CD14-positive monocyte (primary cell): ENCODE results near the gene FUT1. TPM values are rescaled to one million over a fixed set of nuclear protein-coding genes. Genes with fewer than 3 reads are reported as not detected.

Experiments used
- DNase-seq, 3 donors: peaks; one replicate each; pipeline ENCODE4 v3.0.0-alpha.2; 2011 to 2022
- H2AFZ ChIP-seq: 2 replicates; pipeline ENCODE4 v1.6.0; 2012; ENCODE audit warnings: mild to moderate bottlenecking, low read depth, low read length, inconsistent platforms; ENCODE audit not compliant: insufficient read depth, poor library complexity, severe bottlenecking
- H3K27ac ChIP-seq, 2 donors: 1 replicate in 1 of 2; 2 replicates in 1 of 2; pipeline ENCODE4 v1.5.1; 2012 to 2013; ENCODE audit warnings: low read length in 2 of 2, control low read depth in 1 of 2, inconsistent platforms in 1 of 2, low read depth in 1 of 2, mild to moderate bottlenecking in 1 of 2
- H3K27me3 ChIP-seq, 2 donors: one replicate each; pipeline versions ENCODE4 v1.6.0 to v1.6.1; 2011 to 2013; ENCODE audit warnings: low read length in 2 of 2; ENCODE audit not compliant: control insufficient read depth in 2 of 2, insufficient read depth in 2 of 2
- H3K36me3 ChIP-seq, 2 donors: replicated peaks in 1 of 2; 1 replicate in 1 of 2; 2 replicates in 1 of 2; pipeline versions ENCODE4 v1.5.1 to v1.6.1; 2012 to 2013; ENCODE audit warnings: low read length in 2 of 2, control low read depth in 1 of 2, inconsistent platforms in 1 of 2, mild to moderate bottlenecking in 1 of 2; ENCODE audit not compliant: insufficient read depth in 2 of 2, control insufficient read depth in 1 of 2
- H3K4me1 ChIP-seq, 2 donors: 1 replicate in 1 of 2; 2 replicates in 1 of 2; pipeline versions ENCODE4 v1.5.1 to v1.6.1; 2012 to 2013; ENCODE audit warnings: low read length in 2 of 2, control low read depth in 1 of 2, inconsistent platforms in 1 of 2, mild to moderate bottlenecking in 1 of 2, moderate library complexity in 1 of 2; ENCODE audit not compliant: insufficient read depth in 2 of 2, control insufficient read depth in 1 of 2
- H3K4me2 ChIP-seq: replicated peaks from 2 replicates; pipeline ENCODE3; 2012; ENCODE audit warnings: low read length, moderate library complexity, mild to moderate bottlenecking; ENCODE audit not compliant: poor library complexity, severe bottlenecking; ENCODE audit errors: extremely low read depth
- H3K4me3 ChIP-seq, 3 experiments: fragments of 200-600 bp in 1 of 3; sonication (generic) in 1 of 3; replicated peaks in 1 of 3; 1 replicate in 2 of 3; 2 replicates in 1 of 3; pipeline ENCODE4 v1.5.1; 2011 to 2013; ENCODE audit warnings: low read length in 3 of 3, mild to moderate bottlenecking in 3 of 3, control low read depth in 2 of 3, low read depth in 2 of 3, inconsistent platforms in 1 of 3, moderate library complexity in 1 of 3
- H3K79me2 ChIP-seq: 2 replicates; pipeline ENCODE4 v1.6.0; 2012; ENCODE audit warnings: mild to moderate bottlenecking, control low read depth, inconsistent platforms, low read length, moderate library complexity; ENCODE audit not compliant: insufficient read depth
- H3K9ac ChIP-seq: 2 replicates; pipeline ENCODE4 v1.6.0; 2017; ENCODE audit warnings: low read length, mild to moderate bottlenecking; ENCODE audit not compliant: insufficient read depth, poor library complexity, severe bottlenecking
- H3K9me3 ChIP-seq, 2 donors: replicated peaks in 1 of 2; 1 replicate in 1 of 2; 2 replicates in 1 of 2; pipeline versions ENCODE4 v1.5.1 to v1.6.1; 2012 to 2013; ENCODE audit warnings: low read length in 2 of 2, control low read depth in 1 of 2; ENCODE audit not compliant: control insufficient read depth in 1 of 2, insufficient read depth in 1 of 2
- H4K20me1 ChIP-seq: 2 replicates; pipeline ENCODE4 v1.6.0; 2012; ENCODE audit warnings: mild to moderate bottlenecking, low read length, control low read depth, moderate library complexity; ENCODE audit not compliant: insufficient read depth
- H3K27ac Mint-ChIP-seq, 7 donors: one replicate each; pipeline ENCODE4 v1.8.0; 2020; ENCODE audit warnings: mild to moderate bottlenecking in 7 of 7, mixed read lengths in 7 of 7, moderate library complexity in 6 of 7, inconsistent platforms in 2 of 7
- H3K27me3 Mint-ChIP-seq, 3 donors: one replicate each; pipeline ENCODE4 v1.8.0; 2021 to 2022; ENCODE audit warnings: low read depth in 3 of 3, mild to moderate bottlenecking in 3 of 3, mixed read lengths in 3 of 3, moderate library complexity in 3 of 3, inconsistent platforms in 1 of 3
- H3K36me3 Mint-ChIP-seq, 2 donors: one replicate each; pipeline ENCODE4 v1.8.0; 2020; ENCODE audit warnings: mixed read lengths in 2 of 2, inconsistent platforms in 1 of 2, mild to moderate bottlenecking in 1 of 2
- H3K4me1 Mint-ChIP-seq: one replicate; pipeline ENCODE4 v1.8.0; 2020; ENCODE audit warnings: mild to moderate bottlenecking, mixed read lengths
- H3K4me3 Mint-ChIP-seq, 2 donors: one replicate each; pipeline ENCODE4 v1.8.0; 2020; ENCODE audit warnings: mild to moderate bottlenecking in 2 of 2, mixed read lengths in 2 of 2, moderate library complexity in 1 of 2
- H3K9me3 Mint-ChIP-seq, 7 donors: one replicate each; pipeline ENCODE4 v1.8.0; 2020 to 2022; ENCODE audit warnings: mixed read lengths in 7 of 7, mild to moderate bottlenecking in 6 of 7, moderate library complexity in 6 of 7, inconsistent platforms in 2 of 7
- WGBS: methylation state at CpG from one replicate; pipeline ENCODE4 v1.1.5; 2013; ENCODE audit warnings: missing lambda C conversion rate; ENCODE audit not compliant: insufficient coverage; 5-methylcytosine and 5-hydroxymethylcytosine counted together
- intact Hi-C, 2 donors: fragments of 100-400 bp; cut with micrococcal nuclease; formaldehyde crosslinking; loops; one replicate each; pipeline versions ENCODE4 v1.15.0 to v1.15.1; 2023
- polyA plus RNA-seq, 3 donors: library from polyadenylated mRNA; depleted of rRNA in 1 of 3; unstranded in 2 of 3; stranded (reverse) in 1 of 3; fragments of 300-500 nt in 2 of 3; fragments of >200 nt in 1 of 3; fragmentation: Illumina TruSeq in 2 of 3; gene quantifications; 1 replicate in 2 of 3; 2 replicates in 1 of 3; pipeline ENCODE4 v1.2.3, GENCODE V29; 2012 to 2021
- small RNA-seq: library from RNA; depleted of rRNA; stranded (forward); fragments of <200 nt; gene quantifications from one replicate; pipeline ENCODE3, GENCODE V24; 2012; ENCODE audit warnings: low read depth; ENCODE audit not compliant: insufficient read length
- TF ChIP-seq, protein P1 (sequence below): fragments of 200-600 bp; IDR thresholded peaks from one replicate; pipeline ENCODE4 v1.8.0; 2022; ENCODE audit warnings: antibody characterized with exemption, mild to moderate bottlenecking

The FUT1 gene
- polyA plus RNA-seq, 3 donors: 0.03 TPM; not detected in 2

DNA sequence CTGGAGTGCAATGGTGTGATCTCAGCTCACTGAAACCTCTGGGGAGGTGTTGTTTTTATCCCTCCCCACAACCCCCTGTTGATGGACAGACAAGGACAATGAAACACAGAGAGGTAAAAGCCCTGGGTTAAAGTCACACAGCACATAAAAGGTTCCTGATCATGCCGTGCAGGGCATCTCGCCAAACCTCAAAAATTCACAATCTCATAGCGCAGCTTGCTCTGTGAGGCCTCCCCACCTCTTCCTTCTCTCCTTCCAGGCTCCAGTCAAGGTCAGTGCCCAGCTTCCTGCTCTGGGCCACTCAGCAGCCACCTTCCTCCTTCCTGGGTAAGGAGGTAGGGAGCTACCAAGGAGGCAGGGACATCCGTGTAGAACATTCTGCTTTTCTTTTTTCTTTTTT lies 54.4 kb downstream of the FUT1 start:
- DNase-seq: no peak
- WGBS: 6% methylated on average over 2 of the region's 4 CpGs
- H4K20me1 ChIP-seq: no peaks in the 10 kb centered on the region
- TF ChIP-seq, protein P1, sequence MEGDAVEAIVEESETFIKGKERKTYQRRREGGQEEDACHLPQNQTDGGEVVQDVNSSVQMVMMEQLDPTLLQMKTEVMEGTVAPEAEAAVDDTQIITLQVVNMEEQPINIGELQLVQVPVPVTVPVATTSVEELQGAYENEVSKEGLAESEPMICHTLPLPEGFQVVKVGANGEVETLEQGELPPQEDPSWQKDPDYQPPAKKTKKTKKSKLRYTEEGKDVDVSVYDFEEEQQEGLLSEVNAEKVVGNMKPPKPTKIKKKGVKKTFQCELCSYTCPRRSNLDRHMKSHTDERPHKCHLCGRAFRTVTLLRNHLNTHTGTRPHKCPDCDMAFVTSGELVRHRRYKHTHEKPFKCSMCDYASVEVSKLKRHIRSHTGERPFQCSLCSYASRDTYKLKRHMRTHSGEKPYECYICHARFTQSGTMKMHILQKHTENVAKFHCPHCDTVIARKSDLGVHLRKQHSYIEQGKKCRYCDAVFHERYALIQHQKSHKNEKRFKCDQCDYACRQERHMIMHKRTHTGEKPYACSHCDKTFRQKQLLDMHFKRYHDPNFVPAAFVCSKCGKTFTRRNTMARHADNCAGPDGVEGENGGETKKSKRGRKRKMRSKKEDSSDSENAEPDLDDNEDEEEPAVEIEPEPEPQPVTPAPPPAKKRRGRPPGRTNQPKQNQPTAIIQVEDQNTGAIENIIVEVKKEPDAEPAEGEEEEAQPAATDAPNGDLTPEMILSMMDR: no peak
- no peaks in the 10 kb centered on the region for H3K9me3 ChIP-seq
- H3K4me1 ChIP-seq: peaks cover 6% of the 10 kb centered on the region in 2 donors
- H3K27ac ChIP-seq: no peak overlapping the region
- H3K36me3 Mint-ChIP-seq: peaks cover 0 to 3% of the 10 kb centered on the region in 2 donors
- no peak overlapping the region for H3K4me3 ChIP-seq
- H3K9ac ChIP-seq: no peak overlapping the region
- intact Hi-C loops: no loop called here
- H3K27me3 ChIP-seq: peaks cover 8 to 22% of the 10 kb centered on the region in 2 donors
- no peak overlapping the region for H3K4me3 Mint-ChIP-seq
- H3K27ac Mint-ChIP-seq: no peak overlapping the region
- H3K4me1 Mint-ChIP-seq: peaks cover 13% of the 10 kb centered on the region
- peaks cover 0 to 11% (median 2%) of the 10 kb centered on the region in 7 donors for H3K9me3 Mint-ChIP-seq
- H2AFZ ChIP-seq: no peak overlapping the region
- H3K4me2 ChIP-seq: no peak overlapping the region
- no peaks in the 10 kb centered on the region for H3K36me3 ChIP-seq
- no peaks in the 10 kb centered on the region for H3K79me2 ChIP-seq
- H3K27me3 Mint-ChIP-seq: peaks cover 22 to 39% (median 36%) of the 10 kb centered on the region in 3 donors

Small RNA genes within 50 kb of the gene (small RNA-seq; reads per million reads assigned to genes)
- not detected for gene RNU6-317P

Other genes with a start within 250 kb of the FUT1 start
- under 1 TPM in 1 of 3 donors, not detected in 2; 0.08 TPM for gene LMTK3, start 240.8 kb downstream of the FUT1 start, polyA plus RNA-seq
- gene SULT2B1, start 200.5 kb downstream of the FUT1 start, polyA plus RNA-seq: under 1 TPM in 2 of 3 donors, not detected in 1; 0.09 to 0.40 TPM
- not detected for gene SPACA4, start 145.9 kb downstream of the FUT1 start, polyA plus RNA-seq
- not detected for gene FAM83E, start 137.6 kb downstream of the FUT1 start, polyA plus RNA-seq
- gene RPL18, start 133.5 kb downstream of the FUT1 start, polyA plus RNA-seq: 1,000 to 10,000 TPM in 1 of 3 donors, 100 to 1,000 TPM in 2; 803 to 1,540 (median 892) TPM
- gene SPHK2, start 133.1 kb downstream of the FUT1 start, polyA plus RNA-seq: 1 to 10 TPM; 8.5 to 9.4 (median 9.1) TPM
- gene DBP, start 115.3 kb downstream of the FUT1 start, polyA plus RNA-seq: 10 to 100 TPM; 12.8 to 22.3 (median 17.5) TPM
- 1 to 10 TPM; 1.1 to 4.9 (median 1.8) TPM for gene CA11, start 106.5 kb downstream of the FUT1 start, polyA plus RNA-seq
- under 1 TPM in 1 of 3 donors, not detected in 2; 0.44 TPM for gene NTN5, start 79.6 kb downstream of the FUT1 start, polyA plus RNA-seq
- gene FUT2, start 56.7 kb downstream of the FUT1 start, polyA plus RNA-seq: not detected
- gene MAMSTR, start 32.9 kb downstream of the FUT1 start, polyA plus RNA-seq: under 1 TPM in 1 of 3 donors, not detected in 2; 0.07 TPM
- gene RASIP1, start 12.0 kb downstream of the FUT1 start, polyA plus RNA-seq: 1 to 10 TPM in 1 of 3 donors, not detected in 2; 1.2 TPM
- gene IZUMO1, start 5.7 kb downstream of the FUT1 start, polyA plus RNA-seq: not detected
- gene FGF21, start 2.9 kb upstream of the FUT1 start, polyA plus RNA-seq: not detected
- 10 to 100 TPM; 14.1 to 17.0 (median 16.0) TPM for gene BCAT2, start 58.4 kb upstream of the FUT1 start, polyA plus RNA-seq
- not detected for gene HSD17B14, start 83.8 kb upstream of the FUT1 start, polyA plus RNA-seq
- gene PLEKHA4, start 116.0 kb upstream of the FUT1 start, polyA plus RNA-seq: 1 to 10 TPM in 2 of 3 donors, under 1 TPM in 1; 0.69 to 1.5 (median 1.1) TPM
- gene PPP1R15A, start 119.8 kb upstream of the FUT1 start, polyA plus RNA-seq: 100 to 1,000 TPM; 127 to 745 (median 169) TPM
- gene TULP2, start 146.1 kb upstream of the FUT1 start, polyA plus RNA-seq: not detected
- 100 to 1,000 TPM in 2 of 3 donors, 10 to 100 TPM in 1; 80.9 to 178 (median 108) TPM for gene NUCB1, start 147.7 kb upstream of the FUT1 start, polyA plus RNA-seq
- under 1 TPM in 1 of 3 donors, not detected in 2; 0.38 TPM for gene DHDH, start 181.1 kb upstream of the FUT1 start, polyA plus RNA-seq
- 100 to 1,000 TPM in 1 of 3 donors, 10 to 100 TPM in 2; 69.2 to 135 (median 80.5) TPM for gene BAX, start 202.2 kb upstream of the FUT1 start, polyA plus RNA-seq
- gene FTL, start 212.7 kb upstream of the FUT1 start, polyA plus RNA-seq: over 10,000 TPM in 2 of 3 donors, 1,000 to 10,000 TPM in 1; 4,468 to 26,681 (median 23,650) TPM
- gene GYS1, start 240.7 kb upstream of the FUT1 start, polyA plus RNA-seq: 10 to 100 TPM; 13.3 to 26.0 (median 21.3) TPM
- gene RUVBL2, start 241.2 kb upstream of the FUT1 start, polyA plus RNA-seq: 10 to 100 TPM; 40.1 to 44.4 (median 41.9) TPM